Measurements from ENCODE around the gene SOX5. TPM values are rescaled to one million over a fixed set of nuclear protein-coding genes. Genes with fewer than 3 reads are reported as not detected.
"Not testable (repeated sequence)": the region's sequence is repeated elsewhere in the genome, so short reads cannot be mapped to it uniquely, and the experiment has no call there.

SOX5 gene
- total and polyA plus RNA-seq, 8 donors: 10.0 to 39.9 (median 33.0) TPM

DNA sequence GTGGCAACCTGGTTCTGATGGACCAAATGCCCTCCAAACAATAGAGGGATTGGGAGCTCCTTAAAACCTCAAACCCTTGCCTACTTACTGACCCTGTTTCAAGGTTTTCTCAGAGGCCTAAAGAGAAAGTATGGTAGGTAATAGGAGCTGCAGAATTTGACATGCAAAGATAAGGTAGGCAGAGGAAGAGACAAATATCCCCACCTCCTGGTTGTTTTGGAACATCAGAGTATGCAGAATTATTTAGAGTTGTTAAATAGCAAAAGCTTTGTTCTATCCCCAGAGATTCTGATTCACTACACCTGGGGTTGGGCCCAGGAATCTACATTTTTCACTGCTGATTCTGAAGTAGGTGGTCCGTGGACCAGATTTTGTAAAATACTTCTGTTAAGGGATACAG is 421.2 kb downstream of the SOX5 start:
- TF ChIP-seq, protein P1, sequence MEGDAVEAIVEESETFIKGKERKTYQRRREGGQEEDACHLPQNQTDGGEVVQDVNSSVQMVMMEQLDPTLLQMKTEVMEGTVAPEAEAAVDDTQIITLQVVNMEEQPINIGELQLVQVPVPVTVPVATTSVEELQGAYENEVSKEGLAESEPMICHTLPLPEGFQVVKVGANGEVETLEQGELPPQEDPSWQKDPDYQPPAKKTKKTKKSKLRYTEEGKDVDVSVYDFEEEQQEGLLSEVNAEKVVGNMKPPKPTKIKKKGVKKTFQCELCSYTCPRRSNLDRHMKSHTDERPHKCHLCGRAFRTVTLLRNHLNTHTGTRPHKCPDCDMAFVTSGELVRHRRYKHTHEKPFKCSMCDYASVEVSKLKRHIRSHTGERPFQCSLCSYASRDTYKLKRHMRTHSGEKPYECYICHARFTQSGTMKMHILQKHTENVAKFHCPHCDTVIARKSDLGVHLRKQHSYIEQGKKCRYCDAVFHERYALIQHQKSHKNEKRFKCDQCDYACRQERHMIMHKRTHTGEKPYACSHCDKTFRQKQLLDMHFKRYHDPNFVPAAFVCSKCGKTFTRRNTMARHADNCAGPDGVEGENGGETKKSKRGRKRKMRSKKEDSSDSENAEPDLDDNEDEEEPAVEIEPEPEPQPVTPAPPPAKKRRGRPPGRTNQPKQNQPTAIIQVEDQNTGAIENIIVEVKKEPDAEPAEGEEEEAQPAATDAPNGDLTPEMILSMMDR (IDR thresholded peaks at IDR 0.05): no peak

DNA sequence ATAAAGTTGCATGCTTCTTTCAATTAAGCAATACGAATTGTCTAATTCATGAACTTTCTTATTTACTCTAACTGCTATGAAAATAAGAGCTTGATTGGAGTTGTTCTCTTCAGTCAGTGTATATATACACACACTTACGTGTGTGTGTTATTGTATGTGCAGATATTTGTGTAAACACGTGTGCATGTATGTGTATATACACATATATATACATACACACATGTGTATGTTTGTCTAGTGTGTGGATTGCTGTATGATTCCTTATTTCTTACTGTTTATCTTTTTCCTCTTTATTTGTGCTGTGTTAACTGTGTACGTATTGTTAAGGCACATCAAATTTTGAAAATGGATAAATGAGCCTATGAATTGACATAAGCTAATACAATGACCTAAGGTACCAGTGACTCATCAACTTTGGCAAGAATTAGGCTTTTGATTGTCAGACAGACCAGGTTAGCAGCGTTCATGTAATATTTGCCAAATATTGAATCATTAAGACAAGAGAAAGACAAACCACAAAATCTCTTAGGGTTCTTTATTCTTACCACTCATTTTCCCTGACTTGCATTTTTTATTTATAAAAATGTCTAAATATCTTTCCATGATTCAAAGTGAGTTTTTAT is 423.9 kb downstream of the SOX5 start:
- no peak overlapping the region for H3K27ac ChIP-seq
- H3K36me3 ChIP-seq: no peaks in the 10 kb centered on the region
- no peaks in the 10 kb centered on the region for H3K4me1 ChIP-seq
- intact Hi-C loops (cut with DNase I): no loop called here
- DNase-seq (no peak), ATAC-seq (no peak)
- no peaks in the 10 kb centered on the region for H3K27me3 ChIP-seq
- H3K4me3 ChIP-seq: no peak overlapping the region
- peaks cover 0 to 14% of the 10 kb centered on the region in 2 donors for H3K9me3 ChIP-seq
- TF ChIP-seq, protein P1 (IDR thresholded peaks at IDR 0.05): no peak

More for the DNA sequence above, 421.2 kb downstream of the SOX5 start:
- no peak for ATAC-seq
- H3K4me3 ChIP-seq: no peak overlapping the region
- H3K36me3 ChIP-seq: no peaks in the 10 kb centered on the region
- peaks cover 0 to 13% of the 10 kb centered on the region in 2 donors for H3K9me3 ChIP-seq
- no peak overlapping the region for H3K27ac ChIP-seq
- H3K27me3 ChIP-seq: no peaks in the 10 kb centered on the region
- intact Hi-C loops (cut with DNase I): no loop called here
- no peaks in the 10 kb centered on the region for H3K4me1 ChIP-seq
- DNase-seq: no peak

DNA sequence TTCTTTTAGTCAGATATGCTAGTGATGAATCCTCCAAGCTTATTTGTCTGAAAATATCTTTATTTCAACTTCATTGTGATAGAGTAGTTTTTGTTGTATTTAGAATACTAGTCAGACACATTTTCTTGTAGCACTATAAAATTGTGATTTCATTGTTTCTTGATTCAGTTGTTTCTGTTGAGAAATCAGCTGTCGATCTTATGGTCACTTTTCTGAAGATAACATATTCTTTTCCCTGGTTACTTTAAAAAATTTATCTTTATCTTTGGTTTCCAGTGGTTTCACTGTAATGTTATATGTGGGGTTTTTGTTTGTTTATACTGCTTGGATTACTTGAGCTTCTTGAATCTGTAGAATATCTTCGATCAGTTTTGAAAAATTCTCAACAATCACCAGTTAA is 426.1 kb downstream of the SOX5 start:
- Histone ChIP-seq H3K4me1 (no peaks in the 10 kb centered on the region), H3K27ac (no peak overlapping the region), H3K27me3 (no peaks in the 10 kb centered on the region), H3K4me3 (no peak overlapping the region), H3K9me3 (peaks cover 0 to 14% of the 10 kb centered on the region in 2 donors), H3K36me3 (no peaks in the 10 kb centered on the region)
- DNase-seq (no peak), ATAC-seq (no peak)
- TF ChIP-seq, protein P1 (IDR thresholded peaks at IDR 0.05): no peak
- intact Hi-C loops (cut with DNase I): no loop called here

DNA sequence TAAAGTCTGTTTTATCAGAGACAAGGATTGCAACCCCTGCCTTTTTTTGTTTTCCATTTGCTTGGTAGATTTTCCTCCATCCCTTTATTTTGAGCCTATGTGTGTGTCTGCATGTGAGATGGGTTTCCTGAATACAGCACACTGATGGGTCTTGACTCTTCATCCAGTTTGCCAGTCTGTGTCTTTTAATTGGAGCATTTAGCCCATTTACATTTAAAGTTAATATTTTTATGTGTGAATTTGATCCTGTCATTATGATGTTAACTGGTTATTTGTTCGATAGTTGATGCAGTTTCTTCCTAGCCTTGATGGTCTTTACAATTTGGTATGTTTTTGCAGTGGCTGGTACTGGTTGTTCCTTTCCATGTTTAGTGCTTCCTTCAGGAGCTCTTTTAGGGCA is 430.0 kb downstream of the SOX5 start:
- H3K4me3 ChIP-seq; H3K27ac ChIP-seq; H3K27me3 ChIP-seq; H3K36me3 ChIP-seq; H3K4me1 ChIP-seq; intact Hi-C loops (cut with DNase I); ATAC-seq; DNase-seq: not testable (repeated sequence)
- peaks cover 0 to 14% of the 10 kb centered on the region in 2 donors for H3K9me3 ChIP-seq

DNA sequence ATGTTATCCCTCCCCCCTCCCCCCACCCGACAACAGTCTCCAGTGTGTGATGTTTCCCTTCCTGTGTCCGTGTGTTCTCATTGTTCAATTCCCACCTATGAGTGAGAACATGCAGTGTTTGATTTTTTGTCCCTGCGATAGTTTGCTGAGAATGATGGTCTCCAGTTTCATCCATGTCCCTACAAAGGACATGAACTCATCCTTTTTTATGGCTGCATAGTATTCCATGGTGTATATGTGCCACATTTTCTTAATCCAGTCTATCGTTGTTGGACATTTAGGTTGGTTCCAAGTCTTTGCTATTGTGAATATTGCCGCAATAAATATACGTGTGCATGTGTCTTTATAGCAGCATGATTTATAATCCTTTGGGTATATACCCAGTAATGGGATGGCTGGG is 433.7 kb downstream of the SOX5 start:
- H3K9me3 ChIP-seq; DNase-seq; H3K4me3 ChIP-seq; H3K36me3 ChIP-seq; H3K27me3 ChIP-seq; H3K4me1 ChIP-seq; H3K27ac ChIP-seq; ATAC-seq; intact Hi-C loops (cut with DNase I): not testable (repeated sequence)

DNA sequence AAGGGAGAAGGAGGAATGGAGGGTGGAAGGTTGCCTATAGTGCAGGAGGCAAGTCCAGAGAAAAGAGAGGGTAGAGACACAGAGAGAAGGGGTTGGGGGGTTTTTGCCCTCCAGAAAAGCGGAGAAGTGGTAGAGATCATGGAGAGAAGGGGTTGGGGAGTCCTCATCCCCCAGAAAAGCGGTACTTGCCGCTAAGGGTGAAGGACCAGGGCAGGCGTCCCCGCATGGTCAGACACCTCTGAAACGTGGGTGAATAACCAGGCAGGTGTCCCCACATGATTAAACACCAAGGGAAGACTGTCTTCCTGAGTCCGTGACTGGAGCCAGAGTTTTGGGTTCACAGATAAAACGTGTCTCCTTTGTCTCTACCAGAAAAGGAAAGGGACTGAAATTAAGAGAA is 439.0 kb downstream of the SOX5 start:
- ATAC-seq: no peak
- Histone ChIP-seq H3K9me3 (peaks cover 0 to 9% of the 10 kb centered on the region in 2 donors), H3K27ac (no peak overlapping the region), H3K36me3 (no peaks in the 10 kb centered on the region), H3K27me3 (no peaks in the 10 kb centered on the region), H3K4me3 (no peak overlapping the region), H3K4me1 (no peaks in the 10 kb centered on the region)
- TF ChIP-seq, protein P1 (IDR thresholded peaks at IDR 0.05): no peak
- intact Hi-C loops (cut with DNase I): no loop called here
- no peak for DNase-seq

DNA sequence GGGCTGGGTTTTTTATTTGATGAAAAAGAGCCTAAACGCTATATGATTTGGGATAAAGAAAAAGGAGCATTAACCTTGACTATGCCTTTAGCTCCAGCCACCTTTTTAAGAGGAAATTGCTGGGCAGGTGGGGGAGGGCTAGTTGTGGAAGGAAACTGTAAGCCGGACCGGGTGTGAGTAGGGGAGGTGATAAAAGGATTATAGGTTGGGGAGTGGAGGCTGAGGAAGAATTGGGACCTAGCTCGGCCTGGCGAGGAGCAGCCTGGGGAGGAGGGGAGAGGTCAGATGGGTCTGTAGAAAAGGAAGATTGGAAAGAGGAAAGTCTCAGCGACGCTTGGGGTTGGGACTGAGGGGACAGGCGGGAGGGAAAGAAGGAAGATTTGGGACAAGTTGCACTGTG is 439.6 kb downstream of the SOX5 start:
- H3K27me3 ChIP-seq; H3K27ac ChIP-seq; intact Hi-C loops (cut with DNase I); H3K9me3 ChIP-seq; H3K4me1 ChIP-seq; DNase-seq; ATAC-seq; H3K36me3 ChIP-seq; H3K4me3 ChIP-seq: not testable (repeated sequence)

DNA sequence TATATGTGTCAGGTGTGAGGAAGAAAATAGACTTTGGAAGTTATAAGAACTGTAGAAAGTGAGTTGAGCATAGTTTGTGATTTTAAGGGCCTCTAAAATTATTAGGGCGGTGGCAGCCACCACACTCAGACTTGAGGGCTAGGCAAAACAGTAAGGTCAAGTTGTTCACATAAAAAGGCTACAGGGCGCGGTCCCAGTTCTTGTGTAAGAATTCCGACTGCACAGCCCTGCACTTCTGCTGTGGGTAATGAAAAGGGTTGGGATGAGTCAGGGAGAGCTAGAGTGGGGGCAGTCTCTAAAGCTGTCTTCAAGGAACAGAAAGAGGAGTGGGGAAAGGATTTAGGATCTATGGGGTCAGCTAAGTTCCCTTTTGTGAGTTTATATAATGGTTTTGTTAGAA is 441.7 kb downstream of the SOX5 start:
- peak in 1 of 4 donors; percentile 49 for DNase-seq
- ATAC-seq; intact Hi-C loops (cut with DNase I); H3K36me3 ChIP-seq; H3K9me3 ChIP-seq; H3K4me1 ChIP-seq; H3K27me3 ChIP-seq; H3K4me3 ChIP-seq; H3K27ac ChIP-seq: not testable (repeated sequence)

DNA sequence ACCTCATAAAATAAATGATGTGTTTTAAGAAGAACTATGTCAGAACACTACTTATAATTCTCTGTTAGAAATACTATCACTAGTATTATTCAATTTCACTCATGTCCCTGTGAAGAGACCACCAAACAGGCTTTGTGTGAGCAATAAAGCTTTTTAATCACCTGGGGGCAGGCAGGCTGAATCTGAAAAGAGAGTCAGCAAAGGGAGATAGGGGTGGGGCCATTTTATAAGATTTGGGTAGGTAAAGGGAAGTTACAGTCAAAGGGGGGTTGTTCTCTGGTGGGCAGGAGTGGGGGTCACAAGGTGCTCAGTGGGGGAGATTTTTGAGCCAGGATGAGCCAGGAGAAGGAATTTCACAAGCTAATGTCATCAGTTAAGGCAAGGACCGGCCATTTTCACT is 443.7 kb downstream of the SOX5 start:
- H3K4me3 ChIP-seq; H3K36me3 ChIP-seq; H3K4me1 ChIP-seq; DNase-seq; H3K27me3 ChIP-seq; intact Hi-C loops (cut with DNase I); H3K9me3 ChIP-seq; H3K27ac ChIP-seq; ATAC-seq: not testable (repeated sequence)

Measured in left lung (tissue), 10 donors.